ENCODE data around the gene SYNPO2.
"Not testable (repeated sequence)": the region's sequence is repeated elsewhere in the genome, so short reads cannot be mapped to it uniquely, and the experiment has no call there.

SYNPO2 gene

GRCh38 chr4:119010909-119011606 lies 122.4 kb downstream of the SYNPO2 start:
- peak overlapping the region; percentile 78 to 87 for H3K27ac ChIP-seq
- peak overlapping the region; percentile 11 for H3K4me3 ChIP-seq
- DNase-seq (ENCODE audit: low spot score), result peak; percentile 84
- no peak for TF ChIP-seq CTCF (IDR thresholded peaks at IDR 0.05)

GRCh38 chr4:119011607-119011988 lies 122.9 kb downstream of the SYNPO2 start:
- peak overlapping the region; percentile 78 to 87 for H3K27ac ChIP-seq
- no peak overlapping the region for H3K4me3 ChIP-seq
- TF ChIP-seq CTCF (IDR thresholded peaks at IDR 0.05), result no peak
- no peak for DNase-seq (ENCODE audit: low spot score)

- no peak for DNase-seq (ENCODE audit: low spot score)
- H3K4me3 ChIP-seq, result no peak overlapping the region
- H3K27ac ChIP-seq, result peak overlapping the region; percentile 10 to 71
- TF ChIP-seq CTCF (IDR thresholded peaks at IDR 0.05), result no peak
Observed at GRCh38 chr4:119014658-119015057, 126.0 kb downstream of the SYNPO2 start.

- no peak for TF ChIP-seq CTCF (IDR thresholded peaks at IDR 0.05)
- Histone ChIP-seq H3K27ac (peak overlapping the region; percentile 72 to 88), H3K4me3 (no peak overlapping the region)
- DNase-seq (ENCODE audit: low spot score), result no peak
Observed at GRCh38 chr4:119016636-119017035, 128.0 kb downstream of the SYNPO2 start.

- no peak for DNase-seq (ENCODE audit: low spot score)
- Histone ChIP-seq H3K27ac (peak overlapping the region; percentile 72 to 88), H3K4me3 (no peak overlapping the region)
- no peak for TF ChIP-seq CTCF (IDR thresholded peaks at IDR 0.05)
Observed at GRCh38 chr4:119017636-119018035, 129.0 kb downstream of the SYNPO2 start.

GRCh38 chr4:119020158-119020557 lies 131.5 kb downstream of the SYNPO2 start:
- no peak for DNase-seq (ENCODE audit: low spot score)
- H3K27ac ChIP-seq, result peak overlapping the region; percentile 50 to 70
- no peak for TF ChIP-seq CTCF (IDR thresholded peaks at IDR 0.05)
- no peak overlapping the region for H3K4me3 ChIP-seq

GRCh38 chr4:119022520-119022919 lies 133.9 kb downstream of the SYNPO2 start:
- H3K4me3 ChIP-seq; DNase-seq (ENCODE audit: low spot score): not testable (repeated sequence)
- peak overlapping the region; percentile 47 to 61 for H3K27ac ChIP-seq
